GM12891 (cell line): ENCODE measurements around the gene EHMT1.
A peak's percentile ranks its signal among the peaks of the same experiment; 100 is the strongest.

ENCODE experiments used
- PAX5 ChIP-seq: IDR thresholded peaks from 2 replicates; pipeline ENCODE4 v1.6.1; 2011; ENCODE audit warnings: low read length, moderate library complexity, mild to moderate bottlenecking; ENCODE audit not compliant: insufficient read depth, severe bottlenecking
- POLR2A ChIP-seq: IDR thresholded peaks from 2 replicates; pipeline ENCODE4 v1.6.1; 2011; ENCODE audit warnings: low read depth, low read length, control low read depth
- POLR2AphosphoS5 ChIP-seq: IDR thresholded peaks from 2 replicates; pipeline ENCODE4 v1.6.1; 2011; ENCODE audit warnings: low read depth, low read length, control low read depth
- SPI1 ChIP-seq: IDR thresholded peaks from 2 replicates; pipeline ENCODE4 v1.6.1; 2011; ENCODE audit warnings: low read depth, low read length, control low read depth
- TAF1 ChIP-seq: IDR thresholded peaks from 2 replicates; pipeline ENCODE4 v1.6.1; 2011; ENCODE audit warnings: low read depth, low read length, control low read depth

DNA sequence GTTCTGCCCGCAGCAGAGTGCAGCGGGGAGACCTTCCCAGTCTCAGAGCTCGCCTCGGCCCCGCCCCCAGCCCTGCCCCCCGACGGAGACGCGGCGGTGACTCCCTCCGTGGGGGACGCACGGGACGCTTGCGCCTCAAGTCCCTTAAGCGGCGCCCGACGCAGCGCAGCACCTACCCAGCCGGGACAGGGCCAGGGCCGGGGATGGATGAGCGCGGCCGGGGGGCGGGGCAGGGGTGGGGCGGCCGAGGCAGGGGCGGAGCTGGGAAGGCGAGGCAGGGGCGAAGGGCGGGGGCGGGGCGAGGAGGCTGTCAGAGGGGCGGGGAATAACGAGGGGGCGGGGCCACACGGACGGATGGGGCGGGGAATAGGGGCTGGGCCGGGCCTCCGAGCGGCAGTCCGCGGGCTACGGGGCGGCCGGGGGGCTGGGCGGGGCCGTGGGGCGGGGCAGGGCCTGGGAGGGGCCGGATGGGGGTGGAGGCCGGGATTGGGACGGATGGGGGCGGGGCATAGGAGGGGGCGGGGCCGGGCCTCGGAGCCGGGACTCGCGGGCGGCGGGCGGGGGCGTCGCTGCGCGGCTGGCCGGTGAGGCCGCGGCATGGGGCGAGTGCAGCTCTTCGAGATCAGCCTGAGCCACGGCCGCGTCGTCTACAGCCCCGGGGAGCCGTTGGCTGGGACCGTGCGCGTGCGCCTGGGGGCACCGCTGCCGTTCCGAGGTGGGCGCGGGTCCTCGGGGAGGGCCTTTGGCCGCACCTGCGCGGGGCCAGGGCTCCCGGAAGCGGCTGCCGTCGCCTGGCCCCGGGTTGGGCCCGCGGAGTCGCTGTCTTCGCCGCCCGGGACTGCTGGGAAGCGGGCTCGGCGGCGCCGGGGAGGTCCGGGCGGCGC, 13.4 kb upstream of the EHMT1 start, which contains the start of gene ARRDC1:
- 0 out of 2 replicates have a peak, but pooled peaks have one; percentile 44 for TF ChIP-seq POLR2AphosphoS5
- peak; percentile 44; the same call in 1 of the 2 replicates for TF ChIP-seq POLR2A
- no peak for TF ChIP-seq SPI1
- no peak for TF ChIP-seq PAX5
- TF ChIP-seq TAF1, result peak; percentile 50; the same call in 1 of the 2 replicates
